ENCODE measurements around the gene BANF2.

The BANF2 gene

DNA sequence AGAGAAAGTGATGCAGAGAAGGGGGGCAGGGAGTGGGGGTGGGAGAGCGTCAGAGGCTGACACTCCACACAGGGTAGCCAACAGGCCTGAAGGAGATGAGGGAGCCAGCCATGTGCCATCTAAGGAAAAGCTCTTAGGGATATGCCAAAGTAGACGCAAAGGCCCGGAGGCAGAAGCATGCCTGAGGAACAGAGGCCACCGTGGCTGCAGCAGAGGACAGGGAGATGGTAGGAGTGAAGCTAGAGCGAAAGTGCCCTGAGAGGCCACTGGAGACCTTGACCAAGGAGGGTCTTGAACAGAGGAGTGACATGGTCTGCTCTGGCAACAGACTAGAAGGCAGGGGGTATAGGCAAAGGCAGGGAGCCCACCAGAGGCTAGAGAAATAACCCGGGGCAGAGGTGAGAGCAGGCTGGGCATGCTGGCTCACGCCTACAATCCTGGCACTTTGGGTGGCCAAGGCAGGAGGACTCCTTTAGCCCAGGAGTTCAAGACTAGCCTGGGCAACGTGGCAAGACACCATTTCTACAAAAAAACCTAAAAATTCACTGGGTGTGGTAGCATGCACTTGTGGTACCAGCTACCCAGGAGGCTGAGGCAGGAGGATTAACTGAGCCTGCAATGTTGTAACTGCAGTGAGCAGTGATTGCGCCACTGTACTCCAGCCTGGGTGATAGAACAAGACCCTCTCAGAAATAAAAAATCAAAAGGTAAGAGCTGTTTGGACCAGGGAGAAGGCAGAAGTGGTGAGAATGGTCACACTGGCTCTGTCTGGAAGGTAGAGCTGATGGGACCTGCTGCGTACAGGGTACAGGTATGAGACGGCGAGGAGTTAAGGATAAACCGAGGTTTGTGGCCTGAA, 24.0 kb upstream of the BANF2 start:
- Histone ChIP-seq H3K9ac (ENCODE audit: low read depth, low read length) (no peak overlapping the region), H3K27me3 (ENCODE audit: insufficient read depth, low read length) (no peaks in the 10 kb centered on the region), H3K9me3 (ENCODE audit: insufficient read depth, low read depth, low read length) (no peaks in the 10 kb centered on the region), H3K27ac (ENCODE audit: low read depth, low read length) (no peak overlapping the region), H3K4me3 (ENCODE audit: low read length) (no peak overlapping the region), H3K4me1 (ENCODE audit: insufficient read depth, low read length) (peaks cover 24% of the 10 kb centered on the region), H3K36me3 (ENCODE audit: insufficient read depth, low read length) (peaks cover 45% of the 10 kb centered on the region)
- 90% methylated on average over 13 of the region's 13 CpGs for WGBS

DNA sequence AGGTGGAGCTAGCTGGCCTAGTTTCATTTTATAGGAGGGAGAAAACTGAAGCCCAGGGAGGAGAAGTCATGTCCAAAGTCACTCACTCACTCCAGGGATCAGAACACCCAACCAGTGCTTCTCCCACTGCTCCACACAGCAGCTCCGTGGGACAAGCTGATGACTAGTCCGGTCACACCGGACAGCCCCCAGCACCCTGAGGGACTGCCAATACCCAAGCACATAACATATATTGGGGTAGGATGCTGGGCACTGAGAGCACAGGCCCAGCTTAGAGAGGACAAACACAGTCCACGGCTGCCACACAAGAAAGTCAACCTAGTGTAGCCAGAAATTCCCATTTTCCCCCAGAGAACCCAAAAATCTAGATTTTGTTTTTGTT, 23.4 kb upstream of the BANF2 start:
- Histone ChIP-seq H3K4me1 (ENCODE audit: insufficient read depth, low read length) (peaks cover 20% of the 10 kb centered on the region), H3K27ac (ENCODE audit: low read depth, low read length) (no peak overlapping the region), H3K9me3 (ENCODE audit: insufficient read depth, low read depth, low read length) (no peaks in the 10 kb centered on the region), H3K36me3 (ENCODE audit: insufficient read depth, low read length) (peaks cover 43% of the 10 kb centered on the region), H3K27me3 (ENCODE audit: insufficient read depth, low read length) (no peaks in the 10 kb centered on the region), H3K9ac (ENCODE audit: low read depth, low read length) (no peak overlapping the region), H3K4me3 (ENCODE audit: low read length) (no peak overlapping the region)
- WGBS = 96% methylated on average over 4 of the region's 4 CpGs

DNA sequence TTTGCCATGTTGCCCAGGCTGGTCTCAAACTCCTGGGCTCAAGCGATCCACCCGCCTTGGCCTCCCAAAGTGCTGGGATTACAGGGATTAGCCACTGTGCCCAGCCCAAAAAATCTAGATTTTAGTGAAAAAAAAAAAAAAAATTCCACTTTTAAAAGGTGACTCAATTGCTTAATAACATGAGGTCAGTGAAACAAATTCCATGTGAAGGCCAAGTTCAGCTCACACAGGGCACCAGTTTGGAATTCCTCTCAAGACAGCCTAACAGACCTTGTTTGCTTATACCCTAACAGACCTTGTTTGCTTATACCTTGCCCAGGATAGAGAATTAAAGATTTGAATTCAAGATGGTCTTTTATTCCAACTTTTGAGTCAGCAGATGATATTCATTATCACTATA, 22.8 kb upstream of the BANF2 start:
- Histone ChIP-seq H3K9ac (ENCODE audit: low read depth, low read length) (no peak overlapping the region), H3K27me3 (ENCODE audit: insufficient read depth, low read length) (no peaks in the 10 kb centered on the region), H3K27ac (ENCODE audit: low read depth, low read length) (no peak overlapping the region), H3K9me3 (ENCODE audit: insufficient read depth, low read depth, low read length) (no peaks in the 10 kb centered on the region), H3K4me3 (ENCODE audit: low read length) (no peak overlapping the region), H3K36me3 (ENCODE audit: insufficient read depth, low read length) (peaks cover 40% of the 10 kb centered on the region), H3K4me1 (ENCODE audit: insufficient read depth, low read length) (peaks cover 18% of the 10 kb centered on the region)
- WGBS = 91% methylated on average over 2 of the region's 2 CpGs

DNA sequence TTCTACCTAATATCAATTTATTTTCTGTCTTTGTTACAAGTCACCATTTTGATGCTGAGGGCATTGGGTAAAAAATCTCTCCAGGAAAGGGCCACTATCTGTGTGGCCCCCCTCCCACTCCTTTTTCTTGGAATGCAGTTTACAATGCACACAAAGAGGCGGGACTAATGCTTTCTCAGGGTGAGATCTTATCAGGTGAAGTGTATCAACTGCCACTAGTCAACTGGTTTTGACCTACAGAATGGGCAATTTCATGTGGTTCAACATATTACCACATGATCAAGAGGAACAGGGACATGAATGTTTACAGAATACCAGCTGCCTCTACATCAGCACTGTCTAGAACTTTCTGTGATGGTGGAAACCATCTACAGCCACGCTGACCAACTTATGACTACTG, 21.5 kb upstream of the BANF2 start:
- 91% methylated on average over 2 of the region's 2 CpGs for WGBS
- Histone ChIP-seq H3K9ac (ENCODE audit: low read depth, low read length) (no peak overlapping the region), H3K27me3 (ENCODE audit: insufficient read depth, low read length) (no peaks in the 10 kb centered on the region), H3K4me1 (ENCODE audit: insufficient read depth, low read length) (peaks cover 18% of the 10 kb centered on the region), H3K27ac (ENCODE audit: low read depth, low read length) (no peak overlapping the region), H3K9me3 (ENCODE audit: insufficient read depth, low read depth, low read length) (no peaks in the 10 kb centered on the region), H3K4me3 (ENCODE audit: low read length) (no peak overlapping the region), H3K36me3 (ENCODE audit: insufficient read depth, low read length) (peaks cover 40% of the 10 kb centered on the region)

DNA sequence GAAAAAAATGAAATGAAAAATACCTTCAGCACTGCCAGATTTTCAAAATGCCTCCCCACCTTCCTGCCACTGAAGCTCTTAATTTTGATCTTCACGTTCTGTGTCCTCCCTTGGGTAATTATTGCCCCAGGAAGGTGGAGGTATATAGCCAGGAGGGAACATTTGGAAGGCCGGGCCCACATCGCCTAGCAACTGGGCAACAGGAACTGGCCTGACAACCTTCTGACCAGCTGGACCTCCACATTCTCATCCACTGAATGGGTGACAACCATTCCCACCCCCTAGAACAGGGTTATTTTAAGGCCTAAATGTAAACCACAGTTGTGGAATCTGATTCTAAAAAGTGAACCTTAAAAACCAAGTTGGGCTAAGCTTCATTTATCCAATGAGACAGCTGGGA, 20.9 kb upstream of the BANF2 start:
- 97% methylated on average over 3 of the region's 3 CpGs for WGBS
- Histone ChIP-seq H3K27ac (ENCODE audit: low read depth, low read length) (no peak overlapping the region), H3K4me1 (ENCODE audit: insufficient read depth, low read length) (peaks cover 18% of the 10 kb centered on the region), H3K36me3 (ENCODE audit: insufficient read depth, low read length) (peaks cover 40% of the 10 kb centered on the region), H3K9ac (ENCODE audit: low read depth, low read length) (no peak overlapping the region), H3K27me3 (ENCODE audit: insufficient read depth, low read length) (no peaks in the 10 kb centered on the region), H3K4me3 (ENCODE audit: low read length) (no peak overlapping the region), H3K9me3 (ENCODE audit: insufficient read depth, low read depth, low read length) (no peaks in the 10 kb centered on the region)

DNA sequence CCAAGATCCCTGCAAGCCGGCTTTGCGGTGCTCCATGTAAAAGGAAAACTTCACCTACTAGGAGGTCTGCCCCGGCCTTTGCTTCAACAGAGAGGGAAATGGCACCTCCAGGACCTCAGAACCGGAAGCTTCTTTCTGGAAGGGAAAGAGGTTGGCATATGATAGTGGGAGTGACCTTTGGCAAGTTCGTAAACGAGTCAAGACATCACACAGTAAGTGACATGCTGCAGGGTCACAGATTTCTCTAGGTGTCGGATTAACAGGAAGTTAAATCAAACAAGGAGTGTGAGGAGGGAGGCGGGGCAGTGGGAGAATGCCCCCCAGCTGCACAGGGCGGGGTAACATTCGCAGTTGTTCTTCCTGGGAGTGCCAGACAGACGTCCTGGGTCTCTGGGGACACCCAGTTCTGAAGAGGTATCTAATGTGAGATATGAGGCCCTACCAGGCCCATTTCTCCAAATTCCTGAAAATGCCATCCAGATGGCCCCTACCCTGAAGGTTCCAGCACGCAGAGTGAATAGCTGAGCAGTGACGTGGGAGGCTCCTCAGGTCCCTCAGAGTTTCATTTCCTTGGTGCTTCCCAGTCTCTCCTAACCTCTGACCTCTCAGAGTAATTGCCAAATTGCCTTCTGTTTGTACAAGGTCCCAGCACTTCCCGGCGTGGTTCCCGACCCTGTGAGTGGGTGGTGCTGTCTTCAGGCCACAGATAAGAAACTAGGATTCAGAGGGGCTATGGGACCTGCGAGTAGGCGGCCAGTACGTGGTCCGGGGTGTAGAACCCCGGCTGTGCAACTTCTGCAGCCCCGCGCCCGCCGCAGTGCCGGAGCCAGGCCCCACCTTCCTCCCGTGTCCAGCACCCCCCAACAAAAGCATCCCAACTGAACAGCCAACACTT, 19.6 kb upstream of the BANF2 start:
- WGBS = 19% methylated on average over 27 of the region's 27 CpGs
- Histone ChIP-seq H3K9ac (ENCODE audit: low read depth, low read length) (peak overlapping the region; percentile 77), H3K9me3 (ENCODE audit: insufficient read depth, low read depth, low read length) (no peaks in the 10 kb centered on the region), H3K27ac (ENCODE audit: low read depth, low read length) (peak overlapping the region; percentile 5; the same call in 1 of the 2 replicates), H3K4me1 (ENCODE audit: insufficient read depth, low read length) (peaks cover 16% of the 10 kb centered on the region), H3K27me3 (ENCODE audit: insufficient read depth, low read length) (no peaks in the 10 kb centered on the region), H3K36me3 (ENCODE audit: insufficient read depth, low read length) (peaks cover 40% of the 10 kb centered on the region), H3K4me3 (ENCODE audit: low read length) (peak overlapping the region; percentile 85)

DNA sequence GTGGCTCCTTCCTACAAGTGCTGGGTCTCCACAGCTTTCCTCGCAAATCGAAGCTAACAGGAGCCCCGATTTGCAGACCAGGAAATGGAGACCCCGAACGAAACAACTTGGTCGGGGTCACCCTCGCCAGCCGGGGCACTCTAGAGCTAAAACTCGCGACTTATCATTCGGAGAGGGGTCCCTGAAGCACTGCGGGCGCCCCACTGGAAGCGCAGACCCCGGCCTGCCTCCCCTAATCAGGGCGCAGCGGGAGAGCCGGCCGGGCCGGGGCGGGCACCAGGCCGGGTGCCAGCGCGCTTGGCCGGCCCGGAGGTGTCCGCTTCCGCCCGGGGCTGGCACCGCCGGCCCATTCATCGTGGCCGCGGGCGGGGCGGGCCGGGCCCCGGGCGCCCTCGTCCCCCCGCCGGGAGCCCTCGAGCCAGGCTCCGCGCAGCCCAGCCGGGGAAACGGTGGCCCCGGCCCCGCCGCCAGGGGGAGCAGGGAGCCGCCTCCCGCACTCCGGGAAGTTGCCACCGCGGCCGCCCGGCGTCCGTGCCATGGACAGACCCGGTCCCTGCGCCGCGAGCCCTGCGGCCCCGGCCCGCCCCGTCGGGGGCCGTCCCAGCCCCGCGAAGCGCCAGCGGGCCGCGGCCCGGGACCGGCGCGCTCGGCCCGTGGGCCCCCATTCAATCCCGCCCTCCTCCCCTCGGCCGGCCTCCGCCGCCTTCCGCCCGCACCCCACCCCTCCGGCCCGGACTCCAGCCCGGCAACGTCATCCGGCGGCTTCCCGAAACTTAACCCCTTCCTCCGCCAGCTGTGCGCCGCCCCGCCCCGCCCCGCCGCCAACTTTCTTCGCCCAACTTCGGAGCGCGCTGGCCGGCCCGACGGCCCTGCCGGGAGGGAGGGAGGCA, 18.7 kb upstream of the BANF2 start:
- Histone ChIP-seq H3K4me3 (ENCODE audit: low read length) (peak overlapping the region; percentile 85), H3K9me3 (ENCODE audit: insufficient read depth, low read depth, low read length) (no peaks in the 10 kb centered on the region), H3K27ac (ENCODE audit: low read depth, low read length) (peak overlapping the region; percentile 5; the same call in 1 of the 2 replicates), H3K27me3 (ENCODE audit: insufficient read depth, low read length) (no peaks in the 10 kb centered on the region), H3K4me1 (ENCODE audit: insufficient read depth, low read length) (peaks cover 16% of the 10 kb centered on the region), H3K9ac (ENCODE audit: low read depth, low read length) (peak overlapping the region; percentile 77), H3K36me3 (ENCODE audit: insufficient read depth, low read length) (peaks cover 34% of the 10 kb centered on the region)
- WGBS = under 1% methylated on average over 110 of the region's 110 CpGs

DNA sequence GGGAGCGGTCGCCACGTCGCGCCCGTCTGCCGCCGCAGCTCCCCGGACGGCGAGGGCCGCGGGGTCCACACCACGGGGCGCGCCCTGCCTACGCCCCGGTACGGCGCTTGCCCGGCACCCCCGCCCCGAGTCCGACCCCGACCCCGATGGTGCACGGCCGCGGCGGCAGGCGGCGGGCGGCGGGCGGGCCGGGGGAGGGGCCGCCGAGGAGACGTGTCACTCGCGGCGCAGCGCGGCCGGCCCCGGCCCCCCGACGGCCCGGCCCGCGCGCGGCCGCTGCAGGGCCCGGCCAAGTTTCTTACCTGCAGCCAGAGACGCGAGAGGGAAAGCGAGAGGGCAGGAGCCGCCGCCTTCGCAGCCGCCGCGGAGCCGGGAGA, 18.1 kb upstream of the BANF2 start:
- WGBS = under 1% methylated on average over 65 of the region's 65 CpGs
- peak overlapping the region; percentile 74; the same call in 1 of the 2 replicates for H3K27ac ChIP-seq (ENCODE audit: low read depth, low read length)
- H3K9ac ChIP-seq (ENCODE audit: low read depth, low read length) = peak overlapping the region; percentile 80
- peak overlapping the region; percentile 85 for H3K4me3 ChIP-seq (ENCODE audit: low read length)
- H3K4me1 ChIP-seq (ENCODE audit: insufficient read depth, low read length) = peaks cover 16% of the 10 kb centered on the region
- peaks cover 28% of the 10 kb centered on the region for H3K36me3 ChIP-seq (ENCODE audit: insufficient read depth, low read length)
- H3K27me3 ChIP-seq (ENCODE audit: insufficient read depth, low read length) = no peaks in the 10 kb centered on the region
- H3K9me3 ChIP-seq (ENCODE audit: insufficient read depth, low read depth, low read length) = no peaks in the 10 kb centered on the region

DNA sequence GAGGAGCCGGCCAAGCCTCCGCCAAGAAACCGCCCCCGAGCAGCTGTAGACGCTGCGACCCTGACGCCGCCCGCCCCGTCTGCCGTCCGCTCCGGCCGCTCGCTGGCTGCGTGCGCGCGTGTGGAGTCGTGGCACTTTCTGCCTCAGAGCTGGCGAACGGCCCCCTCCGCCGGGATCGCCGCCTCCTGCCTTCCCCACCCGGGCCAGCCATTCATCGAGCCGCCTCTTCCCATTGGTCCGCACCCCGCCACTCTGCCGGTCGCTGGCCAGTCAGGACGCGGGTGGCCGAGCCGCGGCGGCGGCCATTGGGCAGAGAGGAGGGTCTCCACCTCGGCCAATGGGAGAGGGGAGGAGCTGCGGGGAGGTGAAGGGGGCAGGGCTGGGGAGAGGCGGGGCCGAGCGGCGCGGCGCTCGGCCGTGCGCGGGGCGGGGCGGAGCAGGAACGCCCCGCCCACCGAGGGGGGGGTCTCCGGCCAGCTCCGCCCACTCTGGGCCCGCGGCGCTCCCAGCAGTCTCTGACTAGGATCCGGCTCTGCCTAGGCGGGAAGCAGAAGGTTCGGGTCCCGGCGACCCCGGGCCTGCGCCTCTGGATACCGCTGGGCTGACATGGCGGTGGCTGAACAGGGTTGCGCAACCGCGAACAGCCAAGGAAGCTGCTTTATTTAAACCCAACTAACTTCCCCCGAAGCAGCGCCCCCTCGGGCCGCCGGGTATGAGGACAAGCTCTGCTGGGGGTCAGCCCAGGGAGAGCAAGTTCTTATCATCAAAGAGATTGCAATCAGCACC, 17.5 kb upstream of the BANF2 start, which contains the start of gene RRBP1:
Gene RRBP1, minus strand, starts transcription at position 140 of the 786 bp plus-strand sequence. CDS start 21,735 bp downstream, outside the sequence.
- under 1% methylated on average over 79 of the region's 79 CpGs for WGBS

DNA sequence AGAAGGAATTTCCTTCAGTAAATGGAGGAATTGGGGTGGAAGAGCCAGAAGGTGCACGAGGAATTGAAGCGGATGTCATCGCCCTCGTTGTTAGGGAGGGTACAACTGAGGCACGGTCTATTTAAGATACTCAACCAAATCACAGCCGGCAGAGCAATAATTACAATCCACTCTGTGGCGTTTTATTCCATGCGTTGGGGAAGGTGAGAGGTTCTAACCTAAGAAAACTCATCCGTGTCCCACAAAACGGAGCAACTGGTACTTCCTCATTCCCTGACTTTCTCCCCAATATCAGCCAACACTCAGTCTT, 16.9 kb upstream of the BANF2 start:
- Histone ChIP-seq H3K9me3 (ENCODE audit: insufficient read depth, low read depth, low read length) (no peaks in the 10 kb centered on the region), H3K36me3 (ENCODE audit: insufficient read depth, low read length) (peaks cover 18% of the 10 kb centered on the region), H3K27ac (ENCODE audit: low read depth, low read length) (peak overlapping the region; percentile 74; the same call in 1 of the 2 replicates), H3K9ac (ENCODE audit: low read depth, low read length) (peak overlapping the region; percentile 48), H3K4me1 (ENCODE audit: insufficient read depth, low read length) (peaks cover 16% of the 10 kb centered on the region), H3K4me3 (ENCODE audit: low read length) (peak overlapping the region; percentile 65), H3K27me3 (ENCODE audit: insufficient read depth, low read length) (no peaks in the 10 kb centered on the region)
- 56% methylated on average over 10 of the region's 10 CpGs for WGBS

More for the DNA sequence above, 17.5 kb upstream of the BANF2 start, which contains the start of gene RRBP1:
- Histone ChIP-seq H3K36me3 (ENCODE audit: insufficient read depth, low read length) (peaks cover 24% of the 10 kb centered on the region), H3K4me1 (ENCODE audit: insufficient read depth, low read length) (peaks cover 16% of the 10 kb centered on the region), H3K9me3 (ENCODE audit: insufficient read depth, low read depth, low read length) (no peaks in the 10 kb centered on the region), H3K27ac (ENCODE audit: low read depth, low read length) (peak within 1 kb of the TSS; percentile 74; the same call in 1 of the 2 replicates), H3K9ac (ENCODE audit: low read depth, low read length) (peak within 1 kb of the TSS; percentile 80), H3K4me3 (ENCODE audit: low read length) (peak within 1 kb of the TSS; percentile 85), H3K27me3 (ENCODE audit: insufficient read depth, low read length) (no peaks in the 10 kb centered on the region)

Measured in HUES64 (cell line).